ENCODE results near the gene CPN2.

The CPN2 gene, protein sequence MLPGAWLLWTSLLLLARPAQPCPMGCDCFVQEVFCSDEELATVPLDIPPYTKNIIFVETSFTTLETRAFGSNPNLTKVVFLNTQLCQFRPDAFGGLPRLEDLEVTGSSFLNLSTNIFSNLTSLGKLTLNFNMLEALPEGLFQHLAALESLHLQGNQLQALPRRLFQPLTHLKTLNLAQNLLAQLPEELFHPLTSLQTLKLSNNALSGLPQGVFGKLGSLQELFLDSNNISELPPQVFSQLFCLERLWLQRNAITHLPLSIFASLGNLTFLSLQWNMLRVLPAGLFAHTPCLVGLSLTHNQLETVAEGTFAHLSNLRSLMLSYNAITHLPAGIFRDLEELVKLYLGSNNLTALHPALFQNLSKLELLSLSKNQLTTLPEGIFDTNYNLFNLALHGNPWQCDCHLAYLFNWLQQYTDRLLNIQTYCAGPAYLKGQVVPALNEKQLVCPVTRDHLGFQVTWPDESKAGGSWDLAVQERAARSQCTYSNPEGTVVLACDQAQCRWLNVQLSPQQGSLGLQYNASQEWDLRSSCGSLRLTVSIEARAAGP

DNA sequence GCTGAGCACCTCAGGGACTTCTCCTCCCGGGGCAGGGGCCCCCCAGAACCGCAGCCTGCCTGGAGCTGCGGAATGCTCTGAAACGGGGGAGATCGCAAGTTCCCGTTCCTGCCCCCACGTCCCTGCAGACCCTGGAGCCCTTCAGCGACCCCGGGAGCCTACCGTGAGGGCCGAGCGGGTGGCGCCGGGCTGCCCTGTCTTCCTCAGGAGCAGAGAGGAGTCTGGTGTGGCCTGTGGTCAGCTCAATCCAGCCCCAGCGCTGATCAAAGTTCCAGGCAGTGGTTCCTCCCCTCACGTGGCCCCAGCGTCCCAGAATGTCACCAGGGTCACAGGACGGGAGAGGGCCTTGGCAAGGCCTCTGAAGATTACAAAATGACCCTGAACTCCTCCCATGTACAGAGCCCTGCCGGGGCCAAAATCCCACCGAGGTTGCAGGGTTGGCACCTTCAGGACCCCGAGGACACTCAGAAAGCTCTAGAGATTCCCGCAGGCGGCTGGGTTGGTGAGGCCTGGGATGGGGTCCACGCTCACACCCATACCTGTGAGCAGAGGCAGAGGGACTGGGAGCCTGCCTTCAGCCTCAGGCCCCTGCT, at the start of gene CPN2:
Gene CPN2 (minus strand): TSS at position 249 of the 593 bp plus-strand sequence. CDS start 8,626 bp downstream, outside the sequence.
- DNase-seq, result no peak

DNA sequence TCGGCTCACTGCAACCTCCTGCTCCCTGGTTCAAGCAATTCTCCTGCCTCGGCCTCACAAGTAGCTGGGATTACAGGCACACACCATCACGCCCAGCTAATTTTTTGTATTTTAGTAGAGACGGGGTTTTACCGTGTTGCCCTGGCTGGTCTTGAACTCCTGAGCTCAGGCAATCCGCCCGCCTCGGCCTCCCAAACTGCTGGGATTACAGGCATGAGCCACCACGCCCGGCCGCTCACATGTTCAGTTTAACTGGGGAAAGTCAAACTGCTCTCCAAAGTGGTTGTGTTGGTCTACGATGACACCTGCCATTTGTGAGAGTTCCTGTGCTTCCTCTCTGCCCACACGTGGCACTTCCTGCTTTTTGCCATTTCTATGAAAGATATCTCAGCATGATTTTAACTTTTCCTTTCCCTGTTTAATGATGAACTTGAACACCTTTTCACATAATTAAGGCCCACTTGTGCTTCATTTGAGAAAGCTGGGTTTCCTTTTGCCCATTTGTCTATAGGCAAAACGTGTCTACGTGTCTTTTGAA, 48.8 kb upstream of the CPN2 start:
- DNase-seq, result no peak

DNA sequence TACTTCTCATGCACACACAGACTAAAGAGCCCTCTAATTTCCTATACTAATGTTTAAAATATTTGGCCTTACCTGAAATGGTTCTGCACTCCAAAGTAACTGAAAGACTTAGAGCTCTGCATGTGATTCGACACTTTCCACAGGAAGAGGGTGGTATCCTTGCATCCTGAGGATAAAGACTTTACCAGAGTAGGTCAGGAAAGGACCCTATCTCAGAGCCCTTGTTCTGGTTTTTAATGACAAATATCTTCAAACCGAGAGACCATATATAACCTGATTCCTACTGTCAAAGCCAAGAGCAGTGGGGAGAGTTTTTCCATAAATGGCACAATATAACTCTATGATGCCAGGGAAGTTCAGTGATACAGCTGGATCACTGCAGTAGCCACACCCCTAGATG, 48.0 kb upstream of the CPN2 start, which contains the start of gene GP5:
Gene GP5 (minus strand): TSS at position 101 of the 400 bp plus-strand sequence. CDS start 984 bp downstream, outside the sequence.
- DNase-seq, result no peak

DNA sequence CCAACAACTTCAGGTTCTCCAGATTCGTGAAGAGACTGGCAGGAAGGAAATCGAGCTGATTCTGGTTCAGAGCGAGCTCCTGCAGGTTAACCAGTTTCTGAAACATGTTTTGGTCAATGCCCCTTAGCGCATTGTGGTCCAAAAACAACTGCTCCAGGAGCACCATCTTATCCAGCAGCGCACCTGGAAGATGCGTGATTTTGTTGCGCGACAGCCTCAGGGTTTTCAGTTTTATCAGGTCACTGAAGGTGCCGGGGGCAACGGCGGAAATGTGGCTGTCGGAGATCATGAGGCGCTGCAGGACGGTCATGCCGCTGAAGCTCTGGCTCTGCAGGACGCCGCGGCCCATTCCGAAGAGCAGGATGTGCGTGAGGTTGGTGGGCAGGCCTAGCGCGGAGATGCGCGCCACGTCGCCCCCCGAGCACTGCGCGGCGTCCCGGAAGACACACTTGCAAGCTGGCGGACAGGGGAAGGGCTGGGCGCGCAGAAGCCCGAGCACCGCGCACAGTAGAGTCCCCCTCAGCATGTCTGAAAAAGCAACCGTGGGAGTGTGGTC, 46.7 kb upstream of the CPN2 start:
- DNase-seq, result peak; percentile 21 to 35

DNA sequence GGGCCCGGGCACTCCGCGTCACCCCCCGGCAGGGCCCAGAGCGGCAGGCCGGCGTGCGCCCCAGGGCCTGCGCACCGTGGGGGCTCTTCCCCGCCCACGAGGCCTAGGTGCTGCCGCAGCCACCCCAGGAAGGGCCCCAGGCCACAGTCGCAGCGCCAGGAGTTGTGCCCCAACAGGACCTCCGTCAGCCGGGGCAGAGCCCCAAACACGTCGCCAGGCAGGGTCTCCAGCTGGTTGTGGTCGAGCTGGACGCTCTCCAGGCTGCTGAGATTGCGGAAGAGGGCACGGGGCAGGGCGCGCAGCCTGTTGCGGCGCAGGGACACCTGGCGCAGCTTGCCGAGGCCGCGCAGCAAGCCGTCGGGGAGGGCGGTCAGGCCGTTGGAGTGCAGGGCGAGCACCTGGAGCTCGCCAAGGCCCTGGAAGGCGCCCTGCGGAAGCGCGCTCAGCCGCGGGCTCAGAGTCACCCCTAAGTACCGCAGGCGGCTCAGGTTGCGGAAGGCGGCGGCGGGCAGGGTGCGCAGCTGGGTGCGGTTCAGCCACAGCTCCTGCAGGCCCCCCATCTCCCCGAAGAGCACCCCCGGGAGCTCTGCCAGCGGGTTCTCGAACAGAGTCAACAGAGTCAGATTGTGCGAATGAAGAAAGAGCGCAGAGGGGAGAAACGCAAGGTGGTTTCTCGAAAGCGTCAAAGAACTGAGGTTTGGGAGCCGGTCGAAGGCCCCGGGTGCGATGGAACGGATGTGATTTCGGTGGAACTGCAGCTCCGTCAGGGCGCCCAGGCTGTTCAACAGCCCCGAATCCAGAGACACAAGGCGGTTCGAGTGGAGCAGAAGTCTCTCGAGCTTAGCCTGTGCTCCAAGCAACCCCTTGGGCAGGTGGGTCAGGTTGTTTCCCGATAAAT, 46.0 kb upstream of the CPN2 start:
- peak in 1 of 2 experiments; percentile 53 for DNase-seq

DNA sequence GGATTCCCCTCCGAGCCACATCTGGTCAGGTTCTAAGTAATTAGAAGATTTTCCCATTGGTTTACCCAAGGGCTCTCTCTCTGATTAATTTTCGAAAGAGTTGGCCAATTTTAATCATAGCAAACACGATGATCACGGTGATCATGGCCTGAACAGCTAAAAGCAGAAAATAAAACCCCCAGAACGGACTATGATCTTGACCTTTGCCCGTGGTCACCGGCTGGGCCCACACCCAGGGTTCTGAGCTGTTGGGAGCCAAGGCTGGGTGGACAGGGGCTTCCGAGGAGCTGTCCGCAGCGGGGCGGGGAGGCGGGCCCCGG, 45.4 kb upstream of the CPN2 start:
- no peak for DNase-seq

DNA sequence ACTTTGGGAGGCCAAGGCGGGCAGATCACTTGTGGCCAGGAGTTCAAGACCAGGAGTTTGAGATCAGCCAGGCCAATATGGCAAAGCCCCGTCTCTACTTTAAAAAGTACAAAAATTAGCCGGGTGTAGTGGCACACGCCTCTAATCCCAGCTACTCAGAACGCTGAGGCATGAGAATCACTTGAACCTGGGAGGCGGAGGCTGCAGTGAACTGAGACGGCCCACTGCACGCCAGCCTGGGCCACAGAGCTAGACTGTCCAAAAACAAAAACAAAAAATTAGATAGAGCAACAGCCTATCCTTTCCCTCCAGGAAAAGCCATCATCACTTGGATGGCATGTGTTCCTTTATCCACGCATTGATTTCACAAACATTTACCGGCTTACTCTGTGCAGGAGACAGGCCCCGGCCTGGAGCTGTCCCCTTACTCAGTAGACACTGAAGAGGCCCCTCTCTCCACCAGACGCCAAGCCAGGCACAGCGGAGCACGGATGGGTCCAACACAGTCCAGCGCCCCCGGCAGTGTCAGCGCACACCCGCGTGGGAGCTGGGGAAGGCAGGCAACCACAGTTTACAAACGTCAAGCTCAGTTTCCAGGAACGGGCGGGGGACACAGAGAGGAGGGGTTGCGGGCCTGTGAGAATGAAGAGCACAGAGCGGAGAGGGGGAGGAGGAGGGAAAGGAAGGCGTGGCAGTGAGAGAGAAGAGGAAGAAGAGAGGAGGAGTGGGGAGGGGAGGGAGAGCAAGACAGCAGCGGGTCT, 44.8 kb upstream of the CPN2 start:
- DNase-seq, result peak; percentile 37 to 50

DNA sequence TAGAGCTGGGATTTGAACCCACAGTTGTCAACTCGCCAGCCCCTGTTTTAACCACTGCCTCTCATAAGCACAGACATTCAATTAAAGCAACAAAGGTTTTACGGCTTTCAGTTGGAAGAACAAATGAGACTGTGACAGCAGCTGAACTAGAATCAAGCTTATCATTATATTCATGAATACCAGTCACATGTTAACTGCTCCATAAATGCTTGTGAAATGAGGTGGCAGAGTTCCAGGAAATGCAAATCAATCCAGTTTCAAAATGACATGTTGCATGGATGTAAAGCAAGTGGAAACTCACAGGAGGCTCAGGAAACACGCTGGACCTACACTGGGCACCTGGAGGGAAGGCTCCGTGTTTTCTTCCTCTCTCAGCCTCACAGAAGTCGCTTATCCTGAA, 44.1 kb upstream of the CPN2 start:
- no peak for DNase-seq

DNA sequence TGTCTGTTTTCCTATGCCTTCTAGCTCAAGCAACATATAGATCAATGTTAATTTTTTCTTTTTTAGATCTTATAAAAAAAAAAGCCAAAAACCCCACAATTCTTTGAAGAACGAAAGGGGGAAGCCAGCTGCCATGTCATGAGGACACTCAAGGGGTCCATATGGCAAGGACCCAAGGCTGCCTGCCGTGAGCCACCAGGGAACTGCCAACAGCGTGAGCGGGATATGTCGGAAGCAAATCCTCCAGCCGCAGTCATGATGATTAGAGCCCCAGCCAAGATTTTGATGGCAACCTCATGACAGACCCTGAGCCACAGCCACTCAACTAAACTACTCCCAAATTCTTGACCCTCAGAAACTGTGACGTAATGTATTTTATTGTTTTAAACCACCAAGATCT, 41.4 kb upstream of the CPN2 start:
- DNase-seq, result peak; percentile 40 to 71

DNA sequence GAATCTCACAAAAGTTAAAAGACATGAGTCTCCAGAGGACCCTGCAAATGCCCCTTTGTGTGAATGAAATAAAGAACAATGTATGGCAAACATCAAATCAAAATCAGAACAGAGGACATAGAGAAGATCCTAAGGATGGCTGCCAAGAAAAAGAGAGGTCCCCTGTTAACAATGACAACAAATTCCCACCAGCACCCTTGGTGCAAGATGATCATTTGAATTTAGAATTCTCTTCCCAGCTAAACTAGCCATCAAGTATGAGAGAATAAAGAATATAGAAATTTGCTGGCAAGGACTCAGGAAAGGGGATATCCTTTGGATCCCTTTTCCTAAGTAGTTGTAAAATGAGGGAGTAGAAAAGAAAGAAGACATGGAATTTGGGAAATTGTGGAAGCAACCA, 39.7 kb upstream of the CPN2 start:
- DNase-seq, result no peak

DNA sequence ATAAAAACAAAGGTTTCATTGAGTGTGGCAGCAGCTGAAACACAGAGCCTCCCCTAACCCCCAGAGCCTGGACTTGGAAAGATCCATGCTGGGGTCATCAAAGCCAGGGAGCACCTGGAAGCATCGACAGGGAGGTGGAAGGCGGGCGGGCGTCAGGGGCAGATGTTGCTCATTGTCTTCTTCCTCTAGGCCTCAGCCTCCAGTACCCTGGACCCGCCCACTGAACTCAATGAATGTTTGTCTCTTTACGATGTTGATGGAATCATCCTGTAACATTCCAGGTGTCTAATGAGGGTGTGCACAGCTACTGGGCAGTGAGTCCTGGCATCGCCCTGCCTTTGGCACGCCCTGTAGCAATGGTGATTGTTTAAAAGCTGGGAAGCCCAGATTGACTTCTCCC, 38.1 kb upstream of the CPN2 start:
- no peak for DNase-seq

DNA sequence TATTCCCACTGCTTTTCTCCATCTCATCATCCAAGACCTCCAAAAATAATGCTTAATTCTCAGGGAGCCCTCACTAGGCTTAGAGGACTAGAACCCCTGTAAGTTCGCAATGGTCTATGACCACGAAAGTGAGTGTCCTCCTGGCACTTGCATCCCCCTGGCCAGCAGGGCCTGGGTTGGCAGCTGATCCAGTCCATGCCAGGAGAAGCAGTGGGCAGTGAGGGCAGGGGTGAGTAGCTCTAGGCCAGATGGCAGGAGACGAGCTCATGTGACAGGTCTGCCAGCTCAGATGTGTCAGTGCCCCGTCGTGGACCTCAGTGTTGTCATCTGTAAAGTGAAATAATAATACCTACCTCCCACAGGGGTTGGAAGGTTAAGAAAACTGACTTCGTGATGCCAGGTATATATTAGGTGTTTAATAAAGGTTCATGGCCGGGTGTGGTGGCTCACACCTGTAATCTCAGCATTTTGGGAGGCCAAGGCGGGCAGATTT, 36.8 kb upstream of the CPN2 start:
- DNase-seq, result no peak

DNA sequence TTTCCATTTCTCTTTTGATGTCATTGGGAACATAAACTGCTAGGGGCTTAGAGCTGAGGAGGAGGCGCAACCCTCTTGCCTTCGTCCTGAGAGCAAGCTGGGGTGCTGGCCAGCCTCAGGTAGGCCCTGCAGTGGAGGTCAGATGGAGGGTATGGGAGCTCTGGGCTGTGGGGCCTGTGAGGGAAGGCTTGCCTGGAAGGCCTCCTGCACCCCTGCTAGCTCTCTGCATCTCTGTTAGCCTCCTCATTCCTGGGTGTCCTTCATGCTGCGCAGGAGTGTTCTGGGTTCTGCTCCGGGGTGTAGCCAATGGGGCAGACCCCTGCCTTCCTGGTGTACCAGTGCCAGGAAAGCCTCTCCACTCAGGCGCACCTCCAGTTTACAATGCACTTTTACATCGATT, 36.1 kb upstream of the CPN2 start:
- DNase-seq, result no peak

DNA sequence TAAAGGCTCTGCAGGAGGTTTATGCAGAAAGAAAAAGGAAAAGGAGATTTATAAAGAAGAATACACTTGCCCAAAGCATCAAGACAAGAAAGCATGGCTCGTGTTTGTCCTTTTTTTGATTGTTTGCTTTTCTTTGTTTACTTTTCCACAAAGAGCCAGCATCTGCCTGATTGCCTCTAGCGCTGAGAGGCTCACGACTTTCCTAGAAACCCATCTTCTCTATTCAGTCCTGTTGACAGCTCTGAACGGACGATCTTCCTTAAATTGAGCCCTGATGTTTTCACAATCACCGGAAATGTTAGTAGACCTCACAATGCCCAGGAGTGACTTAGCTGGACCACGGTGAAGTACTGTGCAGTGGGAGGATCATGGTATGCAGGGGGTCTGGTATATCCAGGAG, 35.5 kb upstream of the CPN2 start:
- no peak for DNase-seq

DNA sequence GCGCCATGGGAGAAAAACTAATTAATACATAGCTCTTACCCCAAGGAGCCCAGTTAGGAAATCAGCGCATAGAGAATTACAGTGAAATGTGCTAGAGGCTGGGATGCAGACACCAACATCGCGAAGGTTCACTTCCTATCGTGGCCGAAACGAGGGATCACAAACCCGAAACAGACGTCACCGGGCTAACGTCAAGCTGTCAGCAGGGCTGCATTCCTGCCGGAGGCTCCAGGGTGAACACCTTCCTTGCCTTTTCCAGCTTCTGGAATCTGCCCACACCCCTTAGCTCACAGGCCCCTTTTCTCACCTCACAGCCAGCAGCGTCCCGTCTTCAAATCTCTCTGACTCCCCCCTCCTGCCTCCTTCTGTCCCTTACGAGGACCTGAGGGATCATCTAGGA, 34.9 kb upstream of the CPN2 start:
- no peak for DNase-seq

DNA sequence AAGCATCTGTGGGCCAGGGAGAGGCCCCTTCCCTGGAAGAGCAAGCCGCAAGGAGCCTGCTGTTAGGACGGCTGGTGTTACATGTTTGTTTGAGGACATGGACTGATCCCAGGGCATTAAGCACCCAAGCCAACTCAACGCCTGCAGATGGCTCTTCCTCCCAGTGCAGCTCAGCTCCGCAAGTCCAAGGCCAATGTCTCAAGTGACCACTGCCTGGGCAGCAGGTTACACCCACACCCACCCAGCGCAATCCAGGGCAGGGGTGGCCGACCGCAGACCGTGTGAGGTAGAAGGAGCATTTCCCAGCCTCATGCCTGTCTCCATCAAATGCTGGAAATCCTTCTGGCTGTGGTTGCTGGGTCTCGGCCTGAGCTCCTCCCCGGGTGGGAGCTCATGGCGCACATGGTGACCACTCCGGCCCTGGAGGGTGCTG, 33.5 kb upstream of the CPN2 start:
- DNase-seq, result no peak

DNA sequence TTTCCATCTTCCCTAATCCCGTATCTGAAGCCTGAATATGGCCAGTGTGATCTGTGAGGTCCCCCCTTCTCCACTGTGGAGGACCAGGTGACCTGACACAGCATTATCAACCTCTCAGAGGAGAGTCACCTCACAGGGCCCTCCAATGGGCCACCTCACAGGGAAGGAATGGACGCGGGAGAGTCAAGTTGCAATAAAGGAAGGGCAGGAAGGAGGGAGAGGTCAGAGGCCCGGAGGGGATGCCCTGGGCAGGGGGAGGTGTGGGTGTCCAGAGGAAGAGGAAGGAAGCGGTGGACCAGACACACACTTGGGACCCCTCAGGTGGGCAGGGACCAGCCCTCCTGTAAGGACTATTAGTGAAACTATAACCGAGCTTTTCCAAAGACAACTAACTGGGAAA, 33.0 kb upstream of the CPN2 start:
- no peak for DNase-seq

DNA sequence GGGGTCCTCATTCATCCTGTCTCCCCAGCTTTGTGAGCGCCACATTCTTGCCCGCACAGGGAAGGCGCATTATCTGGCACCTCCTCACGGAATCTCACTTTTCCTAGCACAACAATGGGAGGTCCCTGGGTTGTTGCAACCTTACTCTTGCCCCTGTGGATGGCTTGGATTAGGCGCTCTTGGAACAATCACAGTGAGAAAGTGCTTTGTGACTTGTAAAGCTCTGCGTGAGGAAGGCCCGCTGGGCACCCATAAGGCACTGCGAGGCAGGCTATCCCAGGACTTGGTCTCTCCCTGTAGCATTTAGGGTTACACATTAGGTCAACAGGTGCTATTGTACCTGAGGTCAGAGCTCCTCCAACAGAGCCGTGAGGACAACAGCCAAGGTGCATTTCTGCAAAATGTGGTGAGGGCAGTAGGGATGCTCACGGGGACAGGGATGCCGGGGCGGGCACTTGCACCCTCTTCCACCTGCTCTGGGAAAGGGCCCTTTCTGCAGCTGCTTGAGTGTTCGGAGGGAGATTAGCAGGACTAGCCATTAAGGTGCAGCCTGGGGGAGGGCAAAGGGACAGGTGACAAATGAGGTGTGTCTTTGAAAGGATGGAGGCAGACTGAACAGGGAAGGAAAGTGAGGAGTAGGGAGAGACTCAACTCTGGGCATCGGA, 32.3 kb upstream of the CPN2 start:
- no peak for DNase-seq

DNA sequence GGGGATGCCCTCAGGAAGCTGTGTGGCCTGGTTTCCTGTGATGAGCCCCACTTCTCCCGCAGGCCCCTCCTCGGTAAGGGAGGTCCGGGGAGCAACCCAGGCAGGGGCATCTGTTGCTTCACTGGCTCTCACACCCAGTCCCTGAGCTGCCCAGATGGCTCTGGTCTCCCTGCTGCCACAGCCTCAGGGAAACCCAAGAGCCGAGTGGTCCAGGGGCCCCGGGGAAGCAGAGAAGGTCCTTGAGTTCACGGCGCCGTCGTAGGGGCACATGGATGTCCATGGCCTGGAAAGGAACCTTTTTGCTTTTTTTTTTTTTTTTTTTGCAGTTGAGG, 31.7 kb upstream of the CPN2 start:
- peak; percentile 25 to 57 for DNase-seq

DNA sequence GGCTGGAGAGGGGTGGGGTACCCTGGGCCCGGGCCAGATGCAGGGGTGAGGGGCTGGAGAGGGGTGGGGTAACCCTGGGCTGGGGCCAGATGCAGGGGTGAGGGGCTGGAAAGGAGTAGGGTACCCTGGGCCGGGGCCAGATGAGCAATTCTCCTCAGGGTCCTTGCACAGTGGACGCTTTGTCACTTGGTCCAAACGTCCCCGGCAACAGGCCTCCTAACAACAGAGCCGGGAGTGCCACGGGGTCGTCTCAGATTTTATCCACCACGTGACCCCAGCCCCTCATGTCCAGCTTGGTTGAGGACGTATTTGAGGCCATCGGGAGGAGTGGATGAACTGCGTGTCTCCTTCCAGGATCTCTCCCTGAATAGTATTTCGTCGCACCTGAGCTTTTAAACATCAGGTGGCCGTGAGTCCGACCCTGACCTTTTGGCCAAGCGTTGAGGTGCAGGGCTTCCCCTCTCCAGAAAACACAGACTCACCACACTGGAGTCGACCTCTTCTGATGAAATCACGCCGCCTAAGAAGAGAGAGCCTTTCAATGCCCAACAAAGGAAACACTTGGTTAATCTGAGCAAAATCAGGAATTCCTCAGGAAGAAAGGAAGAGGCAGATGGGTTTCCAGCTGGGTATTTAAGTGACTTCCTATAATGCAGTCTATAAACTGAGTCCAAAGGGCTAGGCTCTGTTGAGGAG, 31.2 kb upstream of the CPN2 start:
- no peak for DNase-seq

DNA sequence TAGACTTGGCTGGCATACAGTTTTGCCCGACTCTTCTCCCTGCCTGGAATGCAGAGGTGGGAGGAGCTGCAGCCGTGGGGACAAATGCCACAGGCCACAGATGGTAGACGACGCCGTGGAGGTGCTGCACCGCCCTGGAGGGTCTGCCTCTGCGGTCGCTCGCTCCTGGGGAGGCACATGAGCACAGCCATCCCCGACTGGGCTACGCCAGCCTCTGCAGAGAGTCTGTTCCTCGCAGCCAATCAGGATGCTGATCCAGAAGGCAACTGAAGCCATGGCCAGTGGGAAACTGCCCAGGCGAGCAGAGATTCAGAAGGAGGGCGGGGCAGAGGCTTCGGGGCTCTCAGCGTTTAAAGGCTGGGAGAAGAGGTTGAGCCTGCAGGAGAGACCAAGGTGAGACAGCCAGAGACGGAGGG, 30.3 kb upstream of the CPN2 start:
- DNase-seq, result peak in 1 of 2 experiments; percentile 52
